Activated CD4-positive, alpha-beta memory T cell treated with anti-CD3 and anti-CD28 coated beads for 36 hours (primary cell): ENCODE measurements around the gene PAQR8. TPM values are rescaled to one million over a fixed set of nuclear protein-coding genes. Genes with fewer than 3 reads are reported as not detected.

Source experiments
- CTCF ChIA-PET: fragments of 350-600 bp; sonication (Branson Sonifier 250); formaldehyde crosslinking; loops from one replicate; lab custom pipeline; 2021; ENCODE audit warnings: antibody characterized with exemption, inconsistent platforms; lab: Charles Lee
- POLR2A ChIA-PET: fragments of 350-600 bp; sonication (Branson Sonifier 250); formaldehyde crosslinking; loops from one replicate; lab custom pipeline; 2021; ENCODE audit warnings: antibody characterized with exemption; lab: Charles Lee
- DNase-seq: peaks from one replicate; pipeline ENCODE4 v3.0.0-alpha.2; 2020
- H3K27ac Mint-ChIP-seq: one replicate; pipeline ENCODE4 v1.8.0; 2021; ENCODE audit warnings: mixed read lengths
- H3K27me3 Mint-ChIP-seq: one replicate; pipeline ENCODE4 v1.8.0; 2021; ENCODE audit warnings: mixed read lengths
- H3K36me3 Mint-ChIP-seq: one replicate; pipeline ENCODE4 v1.8.0; 2021; ENCODE audit warnings: mixed read lengths
- H3K4me1 Mint-ChIP-seq: one replicate; pipeline ENCODE4 v1.8.0; 2021; ENCODE audit warnings: low read depth, mixed read lengths
- H3K4me3 Mint-ChIP-seq: one replicate; pipeline ENCODE4 v1.8.0; 2021; ENCODE audit warnings: mild to moderate bottlenecking, mixed read lengths
- H3K9me3 Mint-ChIP-seq: one replicate; pipeline ENCODE4 v1.8.0; 2021; ENCODE audit warnings: mixed read lengths
- intact Hi-C: fragments of 100-400 bp; cut with micrococcal nuclease; formaldehyde crosslinking; loops from one replicate; pipeline ENCODE4 v1.15.1; 2023
- total RNA-seq, 2 experiments: library from RNA; stranded (reverse); gene quantifications; one replicate each; pipeline ENCODE4 v1.2.3, GENCODE V29; 2021

The PAQR8 gene
- total RNA-seq, 2 experiments from 2014 or later = 11.2 to 12.2 TPM

GRCh38 chr6:52415917-52416628 lies 54.1 kb downstream of the PAQR8 start:
- ChIA-PET CTCF (interaction anchor here (0.9 to 7.1 kb wide), 15 partner anchors 8 to 255 kb away, joined by 3 to 87 read pairs (median 6); partner anchors contain the start of genes MCM3 and TMEM14A), POLR2A (no interaction called here)
- H3K36me3 Mint-ChIP-seq = no peaks in the 10 kb centered on the region
- H3K9me3 Mint-ChIP-seq = no peaks in the 10 kb centered on the region
- DNase-seq = no peak
- intact Hi-C loops = loop anchor here (1.0 to 2.0 kb wide), 3 partner anchors 17 to 248 kb away; no protein-coding TSS in a partner anchor
- no peak overlapping the region for H3K4me3 Mint-ChIP-seq
- H3K4me1 Mint-ChIP-seq = peaks cover 16% of the 10 kb centered on the region
- H3K27ac Mint-ChIP-seq = no peak overlapping the region
- no peaks in the 10 kb centered on the region for H3K27me3 Mint-ChIP-seq

GRCh38 chr6:52416629-52417151 lies 54.7 kb downstream of the PAQR8 start:
- Mint-ChIP-seq H3K9me3 (no peaks in the 10 kb centered on the region), H3K27me3 (no peaks in the 10 kb centered on the region), H3K27ac (no peak overlapping the region), H3K36me3 (no peaks in the 10 kb centered on the region), H3K4me1 (peaks cover 16% of the 10 kb centered on the region), H3K4me3 (no peak overlapping the region)
- intact Hi-C loops = loop anchor here (1.0 kb wide), 2 partner anchors 236 to 248 kb away; no protein-coding TSS in a partner anchor
- ChIA-PET CTCF (interaction anchor here (0.7 to 7.1 kb wide), 17 partner anchors 9 to 255 kb away, joined by 3 to 87 read pairs (median 5); partner anchors contain the start of genes MCM3, TMEM14A and TRAM2), POLR2A (no interaction called here)
- DNase-seq = no peak

- no peak for DNase-seq
- H3K4me3 Mint-ChIP-seq = no peak overlapping the region
- H3K27ac Mint-ChIP-seq = no peak overlapping the region
- no peaks in the 10 kb centered on the region for H3K27me3 Mint-ChIP-seq
- H3K9me3 Mint-ChIP-seq = no peaks in the 10 kb centered on the region
- intact Hi-C loops = no loop called here
- CTCF ChIA-PET = interaction anchor here (0.8 to 7.1 kb wide), 11 partner anchors 10 to 253 kb away, joined by 3 to 87 read pairs (median 4); partner anchors contain the start of genes MCM3, TMEM14A and TRAM2
- peaks cover 16% of the 10 kb centered on the region for H3K4me1 Mint-ChIP-seq
- H3K36me3 Mint-ChIP-seq = no peaks in the 10 kb centered on the region
- POLR2A ChIA-PET = no interaction called here
Observed at GRCh38 chr6:52417675-52418111, 55.7 kb downstream of the PAQR8 start.

GRCh38 chr6:52418606-52419005 lies 56.7 kb downstream of the PAQR8 start:
- POLR2A ChIA-PET = interaction anchor here (1.5 to 2.0 kb wide), 2 partner anchors 56 to 134 kb away, joined by 4 read pairs; partner anchors contain the start of genes MCM3 and PAQR8
- Mint-ChIP-seq H3K9me3 (no peaks in the 10 kb centered on the region), H3K27me3 (no peaks in the 10 kb centered on the region), H3K4me3 (no peak overlapping the region), H3K4me1 (peaks cover 16% of the 10 kb centered on the region), H3K27ac (no peak overlapping the region), H3K36me3 (no peaks in the 10 kb centered on the region)
- no peak for DNase-seq
- CTCF ChIA-PET = interaction anchor here (0.9 to 7.1 kb wide), 11 partner anchors 11 to 246 kb away, joined by 3 to 87 read pairs (median 6); partner anchors contain the start of genes MCM3 and PAQR8
- intact Hi-C loops = no loop called here

GRCh38 chr6:52419809-52420667 lies 58.1 kb downstream of the PAQR8 start, which contains the start of gene EFHC1:
TSS of gene EFHC1 (plus strand) at chr6:52420342. CDS start at chr6:52420411, 69 bp downstream.
- H3K4me3 Mint-ChIP-seq = no peak within 1 kb of the TSS
- H3K9me3 Mint-ChIP-seq = no peaks in the 10 kb centered on the region
- peaks cover 16% of the 10 kb centered on the region for H3K4me1 Mint-ChIP-seq
- H3K36me3 Mint-ChIP-seq = no peaks in the 10 kb centered on the region
- no peak within 1 kb of the TSS for H3K27ac Mint-ChIP-seq
- intact Hi-C loops = loop anchor here (1.0 to 10.0 kb wide), 7 partner anchors 95 to 645 kb away; partner anchors contain the start of gene FBXO9
- ChIA-PET POLR2A (interaction anchor here (0.5 to 2.0 kb wide), 3 partner anchors 58 to 210 kb away, joined by 4 read pairs; partner anchors contain the start of genes MCM3 and PAQR8), CTCF (interaction anchor here (0.6 to 7.1 kb wide), 12 partner anchors 12 to 303 kb away, joined by 3 to 87 read pairs (median 5); partner anchors contain the start of genes MCM3 and PAQR8)
- peak; percentile 99 for DNase-seq
- H3K27me3 Mint-ChIP-seq = no peaks in the 10 kb centered on the region

- H3K27me3 Mint-ChIP-seq = no peaks in the 10 kb centered on the region
- POLR2A ChIA-PET = interaction anchor here (0.5 to 2.0 kb wide), 2 partner anchors 59 to 209 kb away, joined by 4 read pairs; partner anchors contain the start of gene PAQR8
- H3K27ac Mint-ChIP-seq = no peak overlapping the region
- no peak overlapping the region for H3K4me3 Mint-ChIP-seq
- no peaks in the 10 kb centered on the region for H3K9me3 Mint-ChIP-seq
- H3K4me1 Mint-ChIP-seq = peaks cover 11% of the 10 kb centered on the region
- DNase-seq = no peak
- no peaks in the 10 kb centered on the region for H3K36me3 Mint-ChIP-seq
- intact Hi-C loops = loop anchor here (1.0 to 10.0 kb wide), 7 partner anchors 94 to 644 kb away; partner anchors contain the start of gene FBXO9
- CTCF ChIA-PET = interaction anchor here (3.0 to 3.4 kb wide), 2 partner anchors 136 to 232 kb away, joined by 14 to 17 read pairs; partner anchors contain the start of gene MCM3
Observed at GRCh38 chr6:52420668-52421358, 58.9 kb downstream of the PAQR8 start.

GRCh38 chr6:52422156-52422555 lies 60.2 kb downstream of the PAQR8 start:
- H3K9me3 Mint-ChIP-seq = no peaks in the 10 kb centered on the region
- no peaks in the 10 kb centered on the region for H3K27me3 Mint-ChIP-seq
- POLR2A ChIA-PET = no interaction called here
- no peak overlapping the region for H3K4me3 Mint-ChIP-seq
- intact Hi-C loops = loop anchor here (10.0 kb wide), 1 partner anchor 93 kb away; no protein-coding TSS in a partner anchor
- peaks cover 4% of the 10 kb centered on the region for H3K4me1 Mint-ChIP-seq
- no peak overlapping the region for H3K27ac Mint-ChIP-seq
- no peak for DNase-seq
- H3K36me3 Mint-ChIP-seq = no peaks in the 10 kb centered on the region
- CTCF ChIA-PET = no interaction called here

GRCh38 chr6:52423448-52423847 lies 61.5 kb downstream of the PAQR8 start:
- intact Hi-C loops = loop anchor here (10.0 kb wide), 1 partner anchor 91 kb away; no protein-coding TSS in a partner anchor
- ChIA-PET CTCF (no interaction called here), POLR2A (no interaction called here)
- peaks cover 4% of the 10 kb centered on the region for H3K4me1 Mint-ChIP-seq
- no peak overlapping the region for H3K4me3 Mint-ChIP-seq
- no peaks in the 10 kb centered on the region for H3K27me3 Mint-ChIP-seq
- H3K9me3 Mint-ChIP-seq = no peaks in the 10 kb centered on the region
- no peak overlapping the region for H3K27ac Mint-ChIP-seq
- no peaks in the 10 kb centered on the region for H3K36me3 Mint-ChIP-seq
- no peak for DNase-seq

GRCh38 chr6:52423971-52424381 lies 62.0 kb downstream of the PAQR8 start:
- no peak for DNase-seq
- intact Hi-C loops = loop anchor here (10.0 kb wide), 1 partner anchor 91 kb away; no protein-coding TSS in a partner anchor
- CTCF ChIA-PET = no interaction called here
- Mint-ChIP-seq H3K27ac (no peak overlapping the region), H3K9me3 (no peaks in the 10 kb centered on the region), H3K27me3 (no peaks in the 10 kb centered on the region), H3K36me3 (no peaks in the 10 kb centered on the region), H3K4me3 (no peak overlapping the region), H3K4me1 (peaks cover 4% of the 10 kb centered on the region)
- POLR2A ChIA-PET = no interaction called here

GRCh38 chr6:52424513-52424912 lies 62.6 kb downstream of the PAQR8 start:
- H3K9me3 Mint-ChIP-seq = no peaks in the 10 kb centered on the region
- POLR2A ChIA-PET = no interaction called here
- H3K36me3 Mint-ChIP-seq = no peaks in the 10 kb centered on the region
- H3K27me3 Mint-ChIP-seq = no peaks in the 10 kb centered on the region
- H3K4me1 Mint-ChIP-seq = no peaks in the 10 kb centered on the region
- DNase-seq = no peak
- intact Hi-C loops = loop anchor here (10.0 kb wide), 1 partner anchor 90 kb away; no protein-coding TSS in a partner anchor
- CTCF ChIA-PET = no interaction called here
- no peak overlapping the region for H3K4me3 Mint-ChIP-seq
- no peak overlapping the region for H3K27ac Mint-ChIP-seq
